Left renal cortex interstitium (tissue), 4 donors: Measurements from ENCODE around the gene DNAH7. TPM values are rescaled to one million over a fixed set of nuclear protein-coding genes. Genes with fewer than 3 reads are reported as not detected.

Source experiments
- DNase-seq, 4 donors: peaks; one replicate each; pipeline ENCODE4 v3.0.0-alpha.2; 2013; ENCODE audit warnings: low read depth in 4 of 4, low spot score in 2 of 4, missing footprints in 1 of 4
- polyA plus RNA-seq, 4 donors: library from polyadenylated mRNA; unstranded; fragments of 120-200 nt; gene quantifications; one replicate each; pipeline ENCODE4 v1.2.1, GENCODE V29; 2013; ENCODE audit not compliant: insufficient read length in 4 of 4

DNAH7 gene
- polyA plus RNA-seq, 4 donors: 5.3 to 9.4 (median 8.5) TPM

DNA sequence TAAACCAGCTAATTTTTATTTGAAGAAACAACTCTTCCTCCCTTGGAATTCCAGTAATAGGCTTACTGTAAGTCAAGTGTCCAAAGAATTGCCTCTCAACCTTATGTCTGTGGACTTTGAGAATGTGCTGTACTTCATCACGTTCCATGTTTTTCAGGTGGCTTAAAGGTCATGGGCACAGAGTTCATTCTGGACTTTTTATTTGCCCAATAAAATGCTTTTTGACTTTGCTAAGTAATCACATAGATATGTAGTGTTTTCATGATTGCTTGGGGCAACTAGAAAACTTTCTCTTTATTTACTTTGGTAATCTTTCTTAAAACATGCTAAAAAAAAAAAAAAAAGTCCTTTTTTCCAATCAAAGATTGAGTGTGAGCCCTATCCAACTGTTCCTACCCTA lies 10.4 kb upstream of the DNAH7 start:
- no peak for DNase-seq

- DNase-seq: no peak
Observed at GRCh38 chr2:196077821-196078220, 9.2 kb upstream of the DNAH7 start.

DNA sequence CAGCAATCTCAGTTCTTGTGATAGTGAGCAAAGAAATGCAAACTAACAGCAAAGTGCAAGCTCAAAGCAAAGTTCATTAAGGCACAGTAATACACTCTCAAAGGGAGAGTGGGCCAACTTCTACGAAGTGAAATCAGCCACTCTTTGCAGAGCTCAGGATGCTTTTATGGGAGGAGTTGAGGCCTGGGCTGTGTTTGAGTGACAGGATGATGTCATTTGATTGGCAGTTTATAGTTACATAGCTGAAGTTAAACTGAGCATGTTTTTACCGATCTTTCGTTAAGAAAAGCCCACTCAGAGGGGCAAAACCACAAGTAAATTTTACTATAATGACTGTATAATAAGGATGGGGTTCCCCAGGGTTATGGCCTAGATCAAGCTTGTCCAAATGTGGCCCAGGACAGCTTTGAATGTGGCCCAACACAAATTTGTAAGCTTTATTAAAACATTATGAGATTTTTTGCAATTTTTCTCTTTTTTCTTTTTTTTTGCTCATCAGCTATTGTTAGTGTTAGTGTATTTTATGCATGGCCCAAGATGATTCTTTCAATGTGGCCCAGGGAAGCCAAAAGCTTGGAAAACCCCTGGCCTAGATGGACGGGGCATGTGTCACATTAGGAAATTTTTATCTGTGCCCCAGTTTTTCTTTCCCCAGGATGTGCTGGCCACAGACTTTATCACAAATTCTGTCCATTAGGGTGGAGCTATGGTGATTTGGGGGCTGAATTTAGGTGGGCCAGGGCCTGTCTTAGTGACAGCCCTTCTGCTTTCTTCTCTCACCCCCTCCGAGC lies 8.3 kb upstream of the DNAH7 start:
- no peak for DNase-seq

- no peak for DNase-seq
Observed at GRCh38 chr2:196075196-196075595, 6.6 kb upstream of the DNAH7 start.

- no peak for DNase-seq
Observed at GRCh38 chr2:196074631-196075030, 6.0 kb upstream of the DNAH7 start.

- no peak for DNase-seq
Observed at GRCh38 chr2:196073521-196073920, 4.9 kb upstream of the DNAH7 start.

GRCh38 chr2:196067088-196067382 lies 1.6 kb downstream of the DNAH7 start:
- no peak for DNase-seq

- peak in 2 of 4 donors; percentile 21 to 33 for DNase-seq
Observed at GRCh38 chr2:196066291-196067087, 2.1 kb downstream of the DNAH7 start.

GRCh38 chr2:196063773-196064172 lies 4.9 kb downstream of the DNAH7 start:
- no peak for DNase-seq

DNA sequence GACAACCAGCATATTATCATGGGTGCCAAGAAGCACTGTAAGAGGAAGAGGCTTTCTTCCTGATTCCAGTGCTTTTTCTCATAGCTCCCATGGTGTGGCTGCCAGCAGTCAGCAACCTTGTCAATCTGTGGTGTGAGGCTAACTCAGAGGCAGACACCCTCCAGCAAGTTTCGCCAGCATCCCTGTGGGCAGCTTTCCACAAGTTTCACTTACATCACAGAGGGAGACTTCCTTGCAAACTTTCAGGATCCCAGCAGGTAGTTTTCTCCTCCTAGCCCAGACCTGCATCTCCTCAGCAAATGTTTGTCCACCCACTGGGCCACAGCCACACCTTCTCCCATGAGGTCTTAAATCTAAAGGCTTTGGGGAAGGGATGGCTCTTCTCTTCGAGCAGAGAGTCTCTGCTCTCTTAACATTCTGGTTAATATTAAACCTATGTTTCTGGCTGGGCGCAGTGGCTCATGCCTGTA lies 9.1 kb downstream of the DNAH7 start:
- DNase-seq: no peak

DNA sequence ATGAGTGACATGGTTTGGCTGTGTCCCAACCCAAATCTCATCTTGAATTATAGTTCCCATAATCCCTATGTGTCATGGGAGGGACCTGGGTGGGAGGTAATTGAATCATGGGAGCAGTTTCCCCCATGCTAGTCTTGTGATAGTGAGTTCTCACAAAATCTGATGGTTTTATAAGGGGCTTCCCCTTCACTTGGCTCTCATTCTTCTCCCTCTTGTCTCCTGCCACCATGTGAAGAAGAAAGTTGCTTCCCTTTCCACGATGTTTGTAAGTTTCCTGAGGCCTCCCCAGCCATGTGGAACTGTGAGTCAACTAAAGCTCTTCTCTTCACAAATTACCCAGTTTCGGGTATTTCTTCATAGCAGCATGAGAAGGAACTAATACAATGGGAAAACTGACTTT lies 14.0 kb downstream of the DNAH7 start:
- DNase-seq: no peak

GRCh38 chr2:196046123-196046917 lies 22.3 kb downstream of the DNAH7 start:
- DNase-seq: no peak

GRCh38 chr2:196041786-196042185 lies 26.9 kb downstream of the DNAH7 start:
- no peak for DNase-seq

DNA sequence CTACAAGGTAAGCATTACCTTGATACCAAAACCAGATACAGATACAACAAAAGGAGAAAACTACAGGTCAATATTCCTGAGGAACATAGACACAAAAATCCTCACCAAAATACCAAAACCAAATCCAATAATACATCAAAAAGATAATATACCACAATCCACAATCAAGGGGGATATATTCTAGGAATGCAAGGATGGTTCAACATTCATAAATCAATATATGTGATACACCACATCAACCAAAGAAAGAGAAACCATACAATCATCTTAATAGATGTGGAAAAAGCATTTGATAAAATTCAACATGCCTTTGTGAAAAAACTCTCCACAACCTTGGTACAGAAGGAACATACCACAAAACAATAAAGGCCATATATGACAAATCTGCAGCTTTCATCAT lies 28.4 kb downstream of the DNAH7 start:
- DNase-seq: no peak

DNA sequence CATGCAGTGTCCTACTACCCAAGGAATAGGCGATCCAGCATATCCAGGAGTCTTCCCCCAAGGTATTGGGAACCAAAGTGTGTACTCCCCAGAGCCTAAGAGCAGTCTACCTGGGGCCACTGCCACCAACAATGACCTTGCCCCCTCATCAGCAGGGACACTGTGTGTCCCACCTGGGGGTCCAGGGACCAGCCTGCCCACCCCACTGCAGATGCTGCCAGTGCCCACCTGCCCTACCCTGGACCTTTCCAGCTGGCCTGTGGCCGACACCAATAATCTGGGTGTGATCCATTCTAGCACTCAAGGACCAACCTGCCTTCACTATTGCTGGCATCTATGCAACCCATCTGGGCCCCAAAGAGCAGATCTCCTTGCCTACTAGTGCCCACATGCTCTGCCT lies 32.2 kb downstream of the DNAH7 start:
- no peak for DNase-seq

GRCh38 chr2:196018037-196018436 lies 50.6 kb downstream of the DNAH7 start:
- DNase-seq: no peak

- no peak for DNase-seq
Observed at GRCh38 chr2:196012314-196012713, 56.3 kb downstream of the DNAH7 start.

- DNase-seq: no peak
Observed at GRCh38 chr2:196000551-196000950, 68.1 kb downstream of the DNAH7 start.

DNA sequence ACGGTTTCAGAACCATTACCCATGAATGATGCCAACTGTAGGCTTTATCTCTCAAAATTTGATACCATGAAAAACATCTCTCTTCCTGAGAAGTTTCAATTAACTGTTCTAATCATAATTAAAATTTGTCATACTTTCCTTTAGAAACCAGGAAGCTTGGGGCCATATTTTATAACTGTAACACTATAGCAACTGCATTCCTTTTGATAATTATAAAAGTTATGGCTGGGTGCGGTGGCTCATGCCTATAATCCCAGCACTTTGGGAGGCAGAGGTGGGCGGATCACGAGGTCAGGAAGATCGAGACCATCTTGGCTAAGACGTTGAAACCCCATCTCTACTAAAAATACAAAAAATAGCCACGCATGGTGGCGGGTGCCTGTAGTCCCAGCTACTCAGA lies 70.6 kb downstream of the DNAH7 start:
- no peak for DNase-seq

DNA sequence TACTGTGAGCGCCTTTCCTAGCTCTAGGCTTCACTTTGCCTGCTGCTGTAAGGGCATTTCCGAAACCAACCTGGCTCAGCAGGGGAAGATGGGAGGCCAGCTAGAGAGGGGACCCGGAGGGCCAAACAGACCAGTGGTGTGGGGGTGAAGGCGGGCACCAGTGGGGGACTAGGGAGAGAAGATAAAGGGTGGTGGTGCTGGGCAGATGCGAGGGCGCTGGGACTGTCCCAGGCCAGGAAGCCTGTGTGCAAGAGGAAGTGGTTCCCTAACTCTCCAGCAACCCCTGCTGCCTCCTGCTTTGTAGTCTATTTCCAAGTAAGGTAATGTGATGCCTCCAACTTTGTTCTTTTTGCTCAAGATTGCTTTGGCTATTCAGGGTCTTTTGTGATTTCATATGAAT lies 73.1 kb downstream of the DNAH7 start:
- DNase-seq: no peak

GRCh38 chr2:195993623-195994022 lies 75.0 kb downstream of the DNAH7 start:
- DNase-seq: no peak
